Natural killer cell (primary cell): ENCODE results near the gene CBX7. TPM values are rescaled to one million over a fixed set of nuclear protein-coding genes. Genes with fewer than 3 reads are reported as not detected.
A peak's percentile ranks its signal among the peaks of the same experiment; 100 is the strongest.

Experiments used
- ATAC-seq, 3 donors: fragments of 150-1000 bp in 2 of 3; fragments of 200-7000 bp in 1 of 3; cut with Tn5 transposase; 1 replicate in 1 of 3; 2 replicates in 2 of 3; pipeline ENCODE4 v1.10.0; 2021; ENCODE audit warnings: mild to moderate bottlenecking in 2 of 3, moderate library complexity in 2 of 3
- DNase-seq, 2 donors: peaks; one replicate each; pipeline versions ENCODE4 v3.0.0 to v3.0.0-alpha.2; 2013 to 2021; ENCODE audit warnings: mixed read lengths in 1 of 2
- H3K27ac ChIP-seq: one replicate; pipeline ENCODE4 v1.5.1; 2013; ENCODE audit warnings: mild to moderate bottlenecking, low read length
- H3K27me3 ChIP-seq: one replicate; pipeline ENCODE4 v1.6.1; 2013; ENCODE audit warnings: low read length; ENCODE audit not compliant: control insufficient read depth, insufficient read depth
- H3K36me3 ChIP-seq: one replicate; pipeline ENCODE4 v1.6.1; 2013; ENCODE audit warnings: low read length; ENCODE audit not compliant: control insufficient read depth, insufficient read depth
- H3K4me1 ChIP-seq: one replicate; pipeline ENCODE4 v1.6.1; 2013; ENCODE audit warnings: low read length; ENCODE audit not compliant: control insufficient read depth, insufficient read depth
- H3K4me3 ChIP-seq: one replicate; pipeline ENCODE4 v1.5.1; 2013; ENCODE audit warnings: low read length
- H3K9me3 ChIP-seq: one replicate; pipeline ENCODE4 v1.6.1; 2013; ENCODE audit warnings: low read length; ENCODE audit not compliant: control insufficient read depth, insufficient read depth
- H3K27ac Mint-ChIP-seq, 2 donors: one replicate each; pipeline ENCODE4 v1.8.0; 2022; ENCODE audit warnings: mild to moderate bottlenecking in 2 of 2, mixed read lengths in 2 of 2, moderate library complexity in 1 of 2
- H3K27me3 Mint-ChIP-seq, 2 donors: one replicate each; pipeline ENCODE4 v1.8.0; 2022; ENCODE audit warnings: low read depth in 2 of 2, mixed read lengths in 2 of 2
- H3K36me3 Mint-ChIP-seq: one replicate; pipeline ENCODE4 v1.8.0; 2022; ENCODE audit warnings: mixed read lengths
- H3K4me1 Mint-ChIP-seq, 2 donors: one replicate each; pipeline ENCODE4 v1.8.0; 2022; ENCODE audit warnings: mixed read lengths in 2 of 2
- H3K4me3 Mint-ChIP-seq: one replicate; pipeline ENCODE4 v1.8.0; 2022; ENCODE audit warnings: mild to moderate bottlenecking, moderate library complexity, mixed read lengths
- H3K9me3 Mint-ChIP-seq, 2 donors: one replicate each; pipeline ENCODE4 v1.8.0; 2022; ENCODE audit warnings: mixed read lengths in 2 of 2
- WGBS: methylation state at CpG from one replicate; pipeline ENCODE4 v1.1.7; 2013; ENCODE audit warnings: missing lambda C conversion rate; ENCODE audit not compliant: insufficient coverage; 5-methylcytosine and 5-hydroxymethylcytosine counted together
- intact Hi-C: fragments of 100-400 bp; cut with micrococcal nuclease; formaldehyde crosslinking; loops from one replicate; pipeline ENCODE4 v1.14.2; 2022
- total RNA-seq, 4 donors: library from RNA; stranded (reverse); fragments of 120-200 nt in 1 of 4; gene quantifications; one replicate each; pipeline versions ENCODE4 v1.2.3 to v1.2.4, GENCODE V29; 2013 to 2022
- TF ChIP-seq, protein P1 (sequence below): fragments of 200-600 bp; IDR thresholded peaks from one replicate; pipeline ENCODE4 v1.8.0; 2022; ENCODE audit warnings: antibody characterized with exemption

The CBX7 gene
- total RNA-seq, 3 donors from 2014 or later (not counting 1 experiment from before 2014, with no cell fraction given): 49.6 to 52.9 (median 50.0) TPM

GRCh38 chr22:39179841-39180335 lies 27.4 kb upstream of the CBX7 start:
- H3K27ac Mint-ChIP-seq: peak overlapping the region in 1 of 2 donors; percentile 98
- H3K4me1 ChIP-seq: peaks cover 42% of the 10 kb centered on the region
- no peaks in the 10 kb centered on the region for H3K27me3 ChIP-seq
- no peak for DNase-seq
- TF ChIP-seq, protein P1, sequence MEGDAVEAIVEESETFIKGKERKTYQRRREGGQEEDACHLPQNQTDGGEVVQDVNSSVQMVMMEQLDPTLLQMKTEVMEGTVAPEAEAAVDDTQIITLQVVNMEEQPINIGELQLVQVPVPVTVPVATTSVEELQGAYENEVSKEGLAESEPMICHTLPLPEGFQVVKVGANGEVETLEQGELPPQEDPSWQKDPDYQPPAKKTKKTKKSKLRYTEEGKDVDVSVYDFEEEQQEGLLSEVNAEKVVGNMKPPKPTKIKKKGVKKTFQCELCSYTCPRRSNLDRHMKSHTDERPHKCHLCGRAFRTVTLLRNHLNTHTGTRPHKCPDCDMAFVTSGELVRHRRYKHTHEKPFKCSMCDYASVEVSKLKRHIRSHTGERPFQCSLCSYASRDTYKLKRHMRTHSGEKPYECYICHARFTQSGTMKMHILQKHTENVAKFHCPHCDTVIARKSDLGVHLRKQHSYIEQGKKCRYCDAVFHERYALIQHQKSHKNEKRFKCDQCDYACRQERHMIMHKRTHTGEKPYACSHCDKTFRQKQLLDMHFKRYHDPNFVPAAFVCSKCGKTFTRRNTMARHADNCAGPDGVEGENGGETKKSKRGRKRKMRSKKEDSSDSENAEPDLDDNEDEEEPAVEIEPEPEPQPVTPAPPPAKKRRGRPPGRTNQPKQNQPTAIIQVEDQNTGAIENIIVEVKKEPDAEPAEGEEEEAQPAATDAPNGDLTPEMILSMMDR: no peak
- H3K9me3 Mint-ChIP-seq: no peaks in the 10 kb centered on the region
- H3K4me3 Mint-ChIP-seq: no peak overlapping the region
- intact Hi-C loops: loop anchor here (10.0 kb wide), 1 partner anchor 865 kb away; no protein-coding TSS in a partner anchor
- H3K9me3 ChIP-seq: peaks cover 5% of the 10 kb centered on the region
- ATAC-seq: no peak
- H3K27ac ChIP-seq: no peak overlapping the region
- H3K27me3 Mint-ChIP-seq: peaks cover 0 to 3% of the 10 kb centered on the region in 2 donors
- H3K4me1 Mint-ChIP-seq: peaks cover 39 to 60% of the 10 kb centered on the region in 2 donors
- H3K36me3 Mint-ChIP-seq: no peaks in the 10 kb centered on the region
- H3K36me3 ChIP-seq: no peaks in the 10 kb centered on the region
- no peak overlapping the region for H3K4me3 ChIP-seq
- WGBS: 89% methylated on average over 21 of the region's 21 CpGs

- intact Hi-C loops: loop anchor here (10.0 kb wide), 1 partner anchor 865 kb away; no protein-coding TSS in a partner anchor
- WGBS: 98% methylated on average over 6 of the region's 6 CpGs
- H3K4me3 ChIP-seq: no peak overlapping the region
- no peak for ATAC-seq
- H3K27me3 Mint-ChIP-seq: peaks cover 0 to 3% of the 10 kb centered on the region in 2 donors
- no peak for DNase-seq
- no peaks in the 10 kb centered on the region for H3K36me3 Mint-ChIP-seq
- H3K27ac ChIP-seq: no peak overlapping the region
- H3K9me3 Mint-ChIP-seq: no peaks in the 10 kb centered on the region
- no peak overlapping the region for H3K4me3 Mint-ChIP-seq
- no peaks in the 10 kb centered on the region for H3K27me3 ChIP-seq
- TF ChIP-seq, protein P1: no peak
- peaks cover 44 to 62% of the 10 kb centered on the region in 2 donors for H3K4me1 Mint-ChIP-seq
- H3K9me3 ChIP-seq: peaks cover 5% of the 10 kb centered on the region
- peak overlapping the region in 1 of 2 donors; percentile 98 for H3K27ac Mint-ChIP-seq
- peaks cover 45% of the 10 kb centered on the region for H3K4me1 ChIP-seq
- H3K36me3 ChIP-seq: no peaks in the 10 kb centered on the region
Measured at GRCh38 chr22:39179401-39179827, 26.9 kb upstream of the CBX7 start.

DNA sequence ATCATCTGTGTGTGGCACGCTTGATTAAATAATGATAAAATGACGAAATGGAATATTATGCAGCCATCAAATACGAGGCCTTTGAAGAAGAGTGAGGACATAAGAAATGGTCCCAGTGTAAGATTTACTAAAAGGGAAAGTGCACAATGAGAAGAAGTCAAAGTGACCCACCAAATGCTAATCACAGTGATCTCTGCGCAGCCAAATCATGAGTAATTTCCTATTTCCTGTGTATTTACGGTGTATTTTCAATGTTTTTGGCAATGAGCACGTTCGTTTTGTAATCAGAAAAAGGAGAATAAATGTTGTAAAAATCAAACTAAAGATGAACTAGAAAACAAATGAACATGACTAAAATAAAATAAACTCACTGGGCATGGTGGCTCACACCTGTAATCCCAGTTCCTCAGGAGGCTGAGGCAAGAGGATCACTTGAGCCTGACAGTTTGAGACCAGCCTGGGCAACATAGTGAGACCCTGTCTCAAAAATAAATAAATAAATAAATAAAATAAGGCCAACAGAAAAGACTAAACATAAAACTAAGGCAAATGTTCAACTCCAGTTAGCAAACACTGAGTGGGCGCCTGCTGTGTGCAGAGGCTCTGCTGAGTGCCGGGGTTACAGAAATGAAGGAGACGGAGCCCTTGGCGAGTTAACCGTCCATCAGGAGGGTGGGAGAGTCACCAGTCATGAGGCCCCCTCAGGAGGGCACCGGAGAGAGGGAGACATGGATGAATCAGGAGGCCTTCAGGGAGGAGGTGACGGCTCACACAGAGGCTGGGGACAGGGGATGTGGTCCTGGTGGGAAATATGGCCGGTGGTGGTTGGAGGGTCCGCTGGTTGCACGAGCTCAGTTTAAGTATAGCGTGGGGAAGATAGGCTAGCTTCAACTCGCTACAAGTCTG lies 26.0 kb upstream of the CBX7 start:
- Histone ChIP-seq H3K4me1 (peaks cover 55% of the 10 kb centered on the region), H3K4me3 (no peak overlapping the region), H3K27ac (no peak overlapping the region), H3K27me3 (no peaks in the 10 kb centered on the region), H3K9me3 (peaks cover 5% of the 10 kb centered on the region), H3K36me3 (no peaks in the 10 kb centered on the region)
- ATAC-seq (no peak), DNase-seq (no peak)
- peak overlapping the region; percentile 75 to 98 for H3K27ac Mint-ChIP-seq
- TF ChIP-seq, protein P1: no peak
- H3K36me3 Mint-ChIP-seq: no peaks in the 10 kb centered on the region
- WGBS: 90% methylated on average over 16 of the region's 19 CpGs
- peaks cover 0 to 3% of the 10 kb centered on the region in 2 donors for H3K27me3 Mint-ChIP-seq
- peaks cover 54 to 72% of the 10 kb centered on the region in 2 donors for H3K4me1 Mint-ChIP-seq
- H3K4me3 Mint-ChIP-seq: peak overlapping the region; percentile 57
- intact Hi-C loops: loop anchor here (10.0 kb wide), 1 partner anchor 866 kb away; no protein-coding TSS in a partner anchor
- no peaks in the 10 kb centered on the region for H3K9me3 Mint-ChIP-seq
